HG02885 (cell line): Measurements from ENCODE around the gene PDLIM7.
A peak's percentile ranks its signal among the peaks of the same experiment; 100 is the strongest.

Experiments
- ATAC-seq: cut with Tn5 transposase; IDR thresholded peaks from one replicate; pipeline ENCODE4 v1.9.1; 2021; ENCODE audit warnings: mild to moderate bottlenecking; ENCODE audit not compliant: unreplicated experiment, poor library complexity

PDLIM7 gene

GRCh38 chr5:177526191-177526590, 28.8 kb upstream of the PDLIM7 start:
- no peak for ATAC-seq

DNA sequence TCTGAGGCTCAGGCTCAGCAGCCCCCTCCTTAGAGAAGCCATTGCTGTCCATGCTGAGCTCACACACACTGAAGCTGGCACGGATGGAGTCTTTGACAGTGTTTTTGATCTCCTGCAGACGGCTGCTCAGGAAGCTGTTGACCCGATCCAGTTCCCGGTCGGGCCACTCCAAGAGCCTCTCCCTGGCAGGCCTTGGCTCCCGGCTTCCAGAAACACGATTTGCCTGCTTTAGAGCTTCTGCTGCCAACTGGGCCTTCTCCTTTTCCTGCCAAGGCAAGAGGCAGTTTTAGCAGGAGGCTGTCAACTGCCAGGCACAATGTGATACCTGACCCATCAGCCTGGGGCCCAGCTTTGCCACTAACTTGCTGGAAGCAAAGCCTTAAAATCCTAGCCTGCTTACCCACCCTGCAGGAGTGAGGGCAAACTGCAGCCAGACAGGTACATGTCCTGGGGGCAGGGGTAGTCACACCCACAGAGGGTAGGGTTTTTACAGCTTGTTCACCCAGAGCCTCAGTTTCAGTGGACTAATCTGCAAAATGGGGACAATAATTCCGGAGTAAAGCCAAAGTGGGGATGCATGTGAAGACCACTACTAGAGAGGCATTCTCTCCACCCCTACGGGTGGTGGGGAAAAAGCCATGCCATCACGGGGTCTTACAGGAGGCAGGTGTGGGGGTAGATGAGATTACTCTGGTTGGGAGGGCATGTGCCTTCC, 27.7 kb upstream of the PDLIM7 start:
- ATAC-seq, result no peak

DNA sequence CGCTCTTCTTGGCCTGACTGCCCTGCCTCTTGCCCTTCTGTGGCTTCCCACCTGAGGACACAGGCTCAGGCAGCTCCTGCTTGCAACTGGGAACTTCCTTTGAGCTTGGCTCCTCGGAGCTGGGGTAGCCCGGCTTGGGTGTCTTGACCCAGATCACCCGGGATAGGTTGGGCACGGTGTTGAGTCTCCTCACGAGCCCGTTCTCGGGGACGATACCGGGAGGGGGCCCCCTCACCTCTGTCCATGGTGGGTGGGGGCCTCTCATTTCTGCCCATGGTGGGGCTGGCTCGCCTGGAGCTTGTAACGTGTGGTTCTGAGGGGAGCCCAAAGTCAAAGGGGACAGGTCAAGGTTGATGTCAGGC, 27.1 kb upstream of the PDLIM7 start:
- no peak for ATAC-seq

GRCh38 chr5:177523711-177524538, 26.5 kb upstream of the PDLIM7 start:
- no peak for ATAC-seq

DNA sequence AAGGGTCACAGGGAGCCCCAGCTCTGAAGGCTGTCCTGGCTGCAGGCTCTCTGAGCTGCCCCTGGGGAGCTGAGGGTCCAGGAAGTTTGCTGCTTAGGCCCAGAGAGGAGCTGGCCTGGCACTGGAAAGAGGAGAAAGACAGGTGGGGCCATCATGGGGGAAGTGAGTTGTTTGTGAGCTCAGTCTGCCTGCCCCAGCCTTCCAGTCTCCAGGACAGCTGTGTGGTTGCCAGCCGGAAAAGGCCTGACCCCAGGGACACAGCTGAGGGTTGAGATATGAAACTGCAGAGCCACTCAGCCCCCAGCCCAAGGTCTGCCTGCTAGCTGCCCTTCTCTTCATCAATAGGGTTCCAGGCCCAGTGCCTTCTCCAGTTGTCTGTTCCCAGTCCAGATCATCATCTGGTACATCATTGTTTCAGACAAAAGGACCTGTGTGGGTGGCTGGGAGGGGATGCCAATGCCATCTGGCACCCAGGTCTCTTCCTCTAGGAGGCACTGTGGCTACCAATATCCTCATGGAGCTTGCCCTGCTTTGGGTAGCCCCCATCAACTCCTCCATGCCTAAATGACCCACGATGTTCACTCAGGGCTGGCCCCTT, 23.6 kb upstream of the PDLIM7 start:
- no peak for ATAC-seq

DNA sequence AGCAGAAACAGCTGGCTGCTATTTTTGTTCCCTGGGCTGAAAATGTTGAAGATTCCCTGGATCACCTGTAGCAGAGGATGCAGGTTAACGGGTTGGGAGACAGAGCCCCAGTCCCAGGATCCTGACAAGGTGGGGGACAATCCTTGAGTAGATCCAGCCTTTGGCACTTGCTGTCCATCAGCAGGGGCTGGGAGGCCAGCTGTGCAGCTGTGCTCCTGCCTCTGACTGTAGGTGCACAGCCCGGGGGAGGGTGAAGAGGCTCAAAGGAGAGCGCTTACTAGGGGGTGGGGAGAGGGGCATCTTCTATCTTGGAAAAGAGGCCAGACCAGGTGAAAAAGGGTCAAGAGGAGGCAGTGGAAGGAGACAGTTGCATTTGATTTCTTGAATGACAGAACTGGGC, 22.9 kb upstream of the PDLIM7 start:
- ATAC-seq, result no peak

GRCh38 chr5:177519463-177520235, 22.2 kb upstream of the PDLIM7 start:
- no peak for ATAC-seq

DNA sequence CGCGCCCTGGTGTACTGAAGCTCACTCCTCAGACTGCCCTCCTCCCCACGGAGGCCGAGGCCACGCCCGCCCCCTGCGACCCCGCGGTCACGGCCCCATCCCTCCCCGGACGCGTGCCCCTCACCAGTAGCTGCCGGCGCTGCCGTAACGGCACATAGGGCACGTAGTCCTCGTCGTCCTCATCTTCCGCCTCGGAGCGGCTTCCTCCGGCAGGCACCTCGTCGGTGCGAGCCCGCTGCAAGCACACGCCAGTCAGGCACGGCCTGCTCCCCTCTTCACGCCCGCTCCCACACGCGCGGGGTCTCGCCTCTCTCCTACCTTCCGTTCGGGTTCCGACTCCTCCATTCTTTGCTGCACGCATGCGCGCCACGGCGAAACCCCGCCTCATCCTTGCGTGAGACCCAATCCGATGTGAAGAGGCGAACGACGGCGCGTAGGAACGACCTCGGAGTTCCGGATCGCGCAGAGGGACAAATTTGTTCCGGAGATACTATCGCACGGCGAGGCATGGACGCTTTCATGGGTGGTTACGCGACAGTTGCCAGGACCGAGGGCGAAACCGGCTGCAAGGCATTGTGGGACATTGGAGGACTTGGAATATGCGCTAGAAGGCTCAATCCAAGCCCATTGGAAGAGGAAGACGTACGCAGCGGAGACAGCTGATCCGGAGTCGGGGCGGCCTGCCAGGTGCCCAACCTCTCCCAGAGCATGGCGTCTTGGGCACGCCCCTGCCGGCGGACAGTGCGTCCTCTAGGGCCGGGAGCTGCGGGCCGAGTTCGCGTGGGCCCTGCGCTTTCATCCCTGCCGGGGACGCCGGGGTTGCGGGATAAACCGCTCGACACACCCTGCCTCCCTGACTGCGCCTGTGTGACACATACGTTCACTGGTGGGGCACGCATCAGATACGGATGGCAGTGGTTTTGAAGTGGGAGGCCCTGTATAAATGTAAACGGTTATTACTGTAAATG, 19.5 kb upstream of the PDLIM7 start, which contains the start of gene DDX41:
Gene DDX41 (minus strand): TSS at position 361 of the 968 bp plus-strand sequence. CDS start 16 bp downstream, at position 345.
- ATAC-seq, result peak; percentile 82

- ATAC-seq, result no peak
Measured at GRCh38 chr5:177515580-177515979, 18.2 kb upstream of the PDLIM7 start.

DNA sequence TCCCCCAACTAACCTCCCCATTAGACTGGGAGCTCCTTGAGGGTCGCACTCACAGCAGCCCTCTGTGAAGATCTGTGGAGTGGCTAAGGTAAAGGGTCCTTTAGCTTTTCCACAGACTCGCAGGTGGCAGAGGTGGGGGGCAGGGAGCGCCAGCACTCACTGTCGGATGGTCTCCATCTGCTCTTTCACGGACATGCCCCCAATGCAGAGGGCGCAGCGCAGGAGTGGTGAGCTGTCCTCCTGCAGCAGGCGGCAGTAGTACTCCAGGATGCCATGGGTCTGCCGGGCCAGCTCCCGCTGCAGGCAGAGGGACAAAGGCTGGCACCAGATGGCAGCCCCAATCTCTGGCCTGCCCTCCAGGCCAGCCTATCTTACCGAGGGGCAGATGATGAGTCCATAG, 17.1 kb upstream of the PDLIM7 start:
- no peak for ATAC-seq

- no peak for ATAC-seq
Measured at GRCh38 chr5:177513500-177513899, 16.1 kb upstream of the PDLIM7 start.

DNA sequence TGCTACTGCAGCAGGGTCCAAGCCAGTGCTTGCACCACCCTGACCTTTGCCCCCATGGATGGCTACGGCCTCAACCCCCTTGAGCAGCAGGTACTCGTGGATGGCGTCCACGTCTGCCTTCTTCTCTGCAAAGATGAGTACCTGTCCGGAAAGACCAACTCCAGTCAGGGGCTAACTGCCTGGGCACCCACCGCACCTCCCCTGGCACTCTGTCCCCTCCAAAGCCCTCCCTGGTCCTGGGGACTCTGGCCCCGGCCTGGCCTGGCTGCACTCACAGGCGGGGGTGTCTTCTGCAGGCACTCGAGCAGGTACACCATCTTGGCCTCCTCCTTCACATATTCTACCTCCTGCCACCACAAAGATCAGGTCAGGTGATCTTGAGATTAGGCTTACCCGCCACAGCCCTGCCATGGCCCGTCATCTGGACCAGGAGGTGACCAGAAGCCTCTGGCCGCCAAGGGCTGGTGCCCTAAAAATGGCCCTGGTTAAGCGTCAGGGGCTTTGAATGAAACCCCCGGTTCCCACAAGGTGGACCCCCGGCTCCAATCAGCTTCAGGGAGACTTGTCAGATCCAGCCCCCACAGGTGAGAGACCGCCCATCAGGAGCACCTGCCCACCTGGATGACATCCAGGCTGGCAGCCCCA, 15.5 kb upstream of the PDLIM7 start:
- no peak for ATAC-seq

DNA sequence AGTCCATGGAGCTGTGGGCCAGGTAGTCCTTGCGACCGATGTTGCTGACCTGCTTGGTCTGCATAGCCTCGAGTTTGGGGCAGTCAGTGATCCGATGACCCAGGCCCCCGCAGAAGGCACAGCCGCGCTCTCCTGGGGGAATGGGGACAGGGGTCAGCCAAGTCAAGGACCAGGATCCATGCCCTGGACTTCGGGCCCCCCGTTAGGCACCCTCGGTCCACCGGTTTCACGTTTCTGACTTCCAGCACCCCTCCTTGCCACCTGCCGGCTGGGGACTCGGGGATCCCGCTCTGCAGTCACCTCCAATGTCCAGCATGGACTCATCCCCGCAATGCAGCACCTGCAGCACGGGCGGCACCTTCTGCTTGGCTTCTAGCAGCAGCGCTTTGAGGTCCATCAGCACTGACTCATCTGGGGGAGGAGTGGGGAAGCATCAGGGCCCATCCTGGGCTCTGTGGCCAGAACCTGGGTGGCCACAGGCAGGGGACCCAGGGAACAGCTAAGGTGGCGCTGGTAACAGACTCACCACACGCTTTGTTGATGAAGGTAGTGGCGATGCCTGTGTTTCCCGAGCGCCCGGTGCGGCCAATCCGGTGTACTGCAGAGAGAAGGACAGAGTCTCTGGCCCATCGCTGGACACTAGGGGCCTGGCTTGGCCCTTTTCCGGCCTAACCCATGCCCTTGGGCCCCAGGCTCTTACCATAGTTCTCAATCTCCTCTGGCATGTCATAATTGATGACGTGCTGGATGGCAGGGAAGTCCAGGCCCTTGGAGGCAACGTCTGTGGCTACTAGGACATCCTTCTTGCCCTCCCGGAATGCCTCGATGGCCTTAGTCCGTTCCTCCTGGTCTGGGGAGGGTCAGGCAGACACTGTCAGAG, 14.6 kb upstream of the PDLIM7 start:
- no peak for ATAC-seq

- ATAC-seq, result no peak
Measured at GRCh38 chr5:177511181-177511580, 13.8 kb upstream of the PDLIM7 start.

- peak; percentile 41 for ATAC-seq
Measured at GRCh38 chr5:177510567-177511053, 13.2 kb upstream of the PDLIM7 start.

DNA sequence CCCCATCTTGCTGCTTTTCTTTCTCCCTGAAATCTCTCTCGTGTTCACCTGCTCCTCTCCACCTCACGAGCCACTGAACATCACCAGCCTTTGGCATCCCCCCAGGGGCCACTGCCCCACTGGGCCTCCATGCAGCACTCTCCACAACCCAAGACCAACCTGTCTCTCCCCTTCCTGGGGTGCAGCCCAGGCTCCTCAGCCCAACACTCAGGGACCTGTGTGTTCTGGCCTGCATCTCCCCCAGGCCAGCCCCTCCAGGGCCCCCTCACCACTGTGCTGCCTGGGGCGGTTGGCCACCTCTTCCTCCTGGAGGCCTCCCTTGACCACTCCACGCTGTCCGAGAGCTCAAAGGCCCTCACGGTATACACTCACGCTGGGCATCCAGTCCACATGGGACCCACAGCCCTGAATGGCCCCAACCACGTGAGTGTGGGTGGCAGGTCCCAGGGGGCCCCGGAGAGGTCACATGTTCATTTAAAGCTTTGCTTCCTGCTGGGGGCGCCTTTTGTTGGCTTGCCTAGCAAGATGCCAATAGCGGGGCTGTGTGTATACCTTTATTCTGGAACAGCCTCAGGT, 12.7 kb upstream of the PDLIM7 start:
- peak; percentile 36 for ATAC-seq

- ATAC-seq, result peak; percentile 39
Measured at GRCh38 chr5:177509381-177509951, 12.1 kb upstream of the PDLIM7 start, which contains the start of gene DOK3. Gene DOK3, minus strand, starts transcription at chr5:177509826. Its CDS starts 286 bp downstream, at chr5:177509540.
